Erythroblast (primary cell): ENCODE data around the gene AP2A1.

ENCODE experiments used
- DNase-seq, 2 experiments: peaks; one replicate each; lab custom pipeline; 2025; lab: John Stamatoyannopoulos, UW
- GATA1 ChIP-seq: IDR thresholded peaks from 2 replicates; pipeline ENCODE4 v1.6.1; 2011; ENCODE audit warnings: low read depth, mild to moderate bottlenecking, control low read depth, low read length, moderate library complexity
- POLR2A ChIP-seq: IDR thresholded peaks from 2 replicates; pipeline ENCODE4 v1.6.1; 2011; ENCODE audit warnings: mild to moderate bottlenecking, low read length

Gene AP2A1

DNA sequence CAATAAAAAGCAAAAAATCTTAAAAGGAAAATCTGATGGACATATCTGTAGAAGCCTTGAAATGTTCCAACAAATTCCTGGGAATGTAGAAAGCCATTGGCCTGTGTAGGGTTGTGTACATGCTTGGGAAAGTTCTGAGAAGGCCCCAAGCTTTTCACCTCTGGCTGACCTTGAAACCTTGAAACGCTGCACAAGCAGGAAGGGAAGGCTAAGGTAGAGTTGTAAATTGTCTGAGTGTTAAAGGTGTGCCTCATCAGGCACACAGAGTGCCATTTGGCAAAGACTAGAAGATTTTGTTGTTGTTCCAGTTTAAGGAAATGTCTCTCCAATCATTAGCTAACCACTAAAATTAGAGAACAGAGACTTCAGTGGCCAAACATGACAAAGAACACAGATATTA lies 14.1 kb upstream of the AP2A1 start:
- TF ChIP-seq GATA1 = no peak
- TF ChIP-seq POLR2A = no peak
- no peak for DNase-seq

DNA sequence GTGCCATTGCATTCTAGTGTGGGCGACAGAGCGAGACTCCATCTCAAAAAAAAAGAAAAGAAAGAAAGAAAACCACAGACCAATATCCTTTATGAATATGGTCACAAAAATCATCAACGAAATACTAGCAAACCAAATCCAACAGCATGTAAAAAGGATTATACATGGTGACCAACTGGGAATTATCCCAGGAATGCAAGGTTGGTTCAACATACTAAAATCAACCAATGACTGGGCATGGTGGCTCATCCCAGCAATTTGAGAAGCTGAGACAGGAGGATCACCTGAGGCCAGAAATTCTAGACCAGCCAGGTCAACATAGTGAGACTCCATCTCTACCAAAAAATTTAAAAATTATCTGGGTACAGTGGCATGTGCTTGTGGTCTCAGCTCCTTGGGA lies 10.8 kb upstream of the AP2A1 start:
- TF ChIP-seq POLR2A = no peak
- TF ChIP-seq GATA1 = no peak
- DNase-seq = no peak

DNA sequence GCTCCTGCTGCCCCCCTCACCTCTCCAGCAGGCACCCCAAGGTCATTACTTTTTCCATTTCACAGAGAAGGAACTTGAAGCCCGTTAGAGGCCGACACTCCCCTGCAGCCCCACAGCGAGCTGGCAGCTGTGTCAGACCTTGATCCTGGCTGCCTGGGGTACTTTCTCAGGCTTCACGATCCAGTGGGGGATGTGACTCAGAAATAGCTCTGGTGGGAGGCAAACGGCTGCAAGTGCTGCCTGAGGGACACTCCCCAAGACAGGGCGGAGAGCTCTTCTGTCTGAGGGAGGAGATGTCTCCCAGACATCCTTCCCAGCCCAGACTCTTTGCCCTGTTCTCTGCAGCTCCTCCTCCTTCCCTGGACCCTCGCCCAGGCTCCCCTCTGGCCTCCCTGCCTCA lies 8.5 kb upstream of the AP2A1 start:
- no peak for DNase-seq
- TF ChIP-seq POLR2A = no peak
- TF ChIP-seq GATA1 = no peak

DNA sequence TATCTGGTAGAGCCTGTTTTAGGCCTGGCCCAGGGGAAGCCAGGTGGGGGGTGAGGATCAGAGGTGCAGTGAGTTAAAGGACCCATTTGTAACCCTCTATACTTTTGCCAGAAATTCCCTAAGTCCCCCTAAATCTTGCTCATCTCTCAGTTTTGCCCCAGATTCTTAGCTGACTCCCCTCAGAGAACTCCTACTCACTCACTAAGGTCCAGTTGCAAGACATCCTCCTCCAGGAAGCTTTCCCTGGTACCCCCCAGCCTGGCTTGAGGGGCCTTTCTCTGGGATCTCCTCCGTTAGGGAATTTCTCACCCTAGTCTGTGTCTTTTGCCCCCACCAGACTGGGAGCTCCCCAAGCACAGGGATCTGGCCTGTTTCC lies 5.6 kb upstream of the AP2A1 start:
- TF ChIP-seq GATA1 (no peak), POLR2A (no peak)
- no peak for DNase-seq

DNA sequence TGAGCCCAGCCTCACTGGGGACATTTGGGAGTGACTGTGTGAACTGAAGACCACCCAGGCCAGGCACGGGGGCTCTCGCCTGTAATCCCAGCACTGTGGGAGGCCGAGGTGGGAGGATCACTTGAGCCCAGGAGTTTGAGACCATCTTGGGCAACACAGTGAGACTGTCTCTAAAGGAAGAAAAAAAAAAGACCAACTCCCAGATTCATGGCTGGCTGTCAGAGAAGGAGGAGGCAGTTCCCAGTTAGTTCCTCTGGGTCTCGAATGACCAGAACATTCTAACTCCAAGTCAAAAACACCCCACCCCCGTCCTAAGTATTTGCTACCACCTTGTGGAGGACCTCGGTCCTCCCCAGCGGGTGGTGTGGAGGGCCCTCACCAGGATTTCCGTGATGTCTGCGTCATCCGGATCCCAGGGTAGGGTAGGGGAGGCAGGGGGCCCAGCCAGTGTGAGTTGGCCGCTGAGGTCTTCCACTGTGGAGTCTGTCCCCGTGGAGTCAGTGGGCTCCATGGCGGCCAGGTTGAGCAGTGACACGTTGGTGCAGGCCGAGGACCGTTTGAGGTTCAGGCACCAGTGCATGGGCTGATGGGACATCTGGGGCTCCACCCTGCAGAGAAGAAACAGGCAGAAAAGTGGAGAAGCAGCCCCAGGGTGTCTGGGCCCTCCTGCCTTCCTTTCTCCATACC lies 5.0 kb upstream of the AP2A1 start:
- DNase-seq = no peak
- TF ChIP-seq POLR2A = no peak
- TF ChIP-seq GATA1 = no peak

DNA sequence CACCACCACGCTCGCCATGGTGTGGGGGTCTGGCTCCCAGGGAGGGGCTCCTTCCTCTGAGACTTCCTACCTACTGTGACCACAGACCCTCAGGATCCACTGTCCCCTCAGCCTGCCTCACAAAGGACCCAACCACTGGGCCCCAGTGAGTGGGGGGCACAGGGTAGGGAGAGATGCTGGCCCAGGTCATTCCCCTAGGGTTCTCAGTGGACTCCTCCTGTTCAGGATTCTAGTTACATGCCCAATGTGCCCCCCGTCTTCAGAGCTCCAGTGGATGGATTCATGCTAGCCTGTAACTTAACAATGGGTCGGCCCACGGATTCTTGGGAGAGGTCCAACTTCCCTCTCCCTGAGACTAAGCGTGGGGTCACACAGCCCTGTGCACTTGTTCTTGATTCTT lies 3.6 kb upstream of the AP2A1 start, which contains the start of gene TSKS:
Gene TSKS, minus strand, starts transcription at position 77 of the 400 bp plus-strand sequence. Its CDS starts 59 bp downstream, at position 18.
- no peak for DNase-seq
- no peak for TF ChIP-seq GATA1
- TF ChIP-seq POLR2A = no peak

DNA sequence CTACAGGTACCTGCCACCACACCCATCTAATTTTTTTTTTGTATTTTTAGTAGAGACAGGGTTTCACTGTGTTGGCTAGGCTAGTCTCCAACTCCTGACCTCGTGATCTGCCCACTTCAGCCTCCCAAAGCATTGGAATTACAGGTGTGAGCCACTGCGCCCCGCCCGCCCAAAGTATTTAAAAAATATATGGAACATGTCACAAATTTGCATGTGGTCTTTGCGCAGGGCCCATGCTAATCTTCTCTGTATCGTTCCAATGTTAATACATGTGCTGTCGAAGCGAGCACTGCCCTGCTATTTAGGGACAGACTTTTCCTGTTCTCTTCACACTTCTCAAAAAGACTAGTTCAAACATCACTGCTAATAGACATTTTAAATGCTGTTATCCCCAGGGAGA lies 2.5 kb upstream of the AP2A1 start:
- DNase-seq = no peak
- no peak for TF ChIP-seq GATA1
- TF ChIP-seq POLR2A = no peak

DNA sequence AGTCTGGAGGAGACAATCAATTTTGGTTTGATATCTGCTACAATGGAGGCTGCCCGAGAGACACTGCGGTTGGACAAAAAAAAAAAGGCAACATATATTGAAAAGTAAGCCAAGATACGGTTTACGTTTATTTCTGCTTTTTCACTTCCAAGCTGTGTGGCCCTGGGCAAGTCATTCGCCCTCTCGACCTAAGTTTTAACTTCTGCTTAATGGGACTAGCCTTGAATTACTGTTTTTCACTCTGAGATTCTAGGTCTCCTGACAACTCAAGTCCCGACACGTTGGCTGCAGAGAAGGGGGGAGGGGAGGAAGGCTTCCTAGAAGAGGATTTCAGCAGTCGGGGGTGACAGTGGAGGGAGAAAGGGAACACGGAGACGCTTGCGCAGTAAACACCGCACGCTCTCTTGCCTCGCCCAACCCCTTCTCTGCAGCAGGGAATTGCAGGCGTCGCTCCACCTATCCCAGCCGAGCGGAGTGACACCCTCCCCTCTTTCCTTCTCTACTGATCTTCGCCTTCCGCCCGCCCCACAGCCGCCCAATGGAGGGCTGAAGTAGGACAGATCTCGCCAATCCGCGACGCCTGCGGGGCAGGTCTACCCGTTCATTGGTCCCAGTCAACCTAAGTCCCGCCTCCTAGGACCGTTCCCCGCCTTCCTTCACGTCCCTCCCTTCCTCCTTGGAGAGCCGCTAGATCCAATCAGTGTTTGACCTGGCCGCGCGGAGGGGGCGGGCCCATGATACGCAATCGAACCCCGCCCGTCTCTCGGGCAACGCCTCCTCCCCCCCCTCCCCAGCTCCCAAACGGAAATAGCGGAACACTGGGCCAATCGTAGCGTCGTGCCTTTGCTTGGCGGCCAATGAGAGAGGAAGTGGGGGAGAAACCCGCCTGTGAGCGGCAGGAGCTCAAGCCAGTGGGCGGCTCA lies 533 bp upstream of the AP2A1 start:
- TF ChIP-seq POLR2A (peak; percentile 87), GATA1 (no peak)
- DNase-seq = peak; percentile 100

DNA sequence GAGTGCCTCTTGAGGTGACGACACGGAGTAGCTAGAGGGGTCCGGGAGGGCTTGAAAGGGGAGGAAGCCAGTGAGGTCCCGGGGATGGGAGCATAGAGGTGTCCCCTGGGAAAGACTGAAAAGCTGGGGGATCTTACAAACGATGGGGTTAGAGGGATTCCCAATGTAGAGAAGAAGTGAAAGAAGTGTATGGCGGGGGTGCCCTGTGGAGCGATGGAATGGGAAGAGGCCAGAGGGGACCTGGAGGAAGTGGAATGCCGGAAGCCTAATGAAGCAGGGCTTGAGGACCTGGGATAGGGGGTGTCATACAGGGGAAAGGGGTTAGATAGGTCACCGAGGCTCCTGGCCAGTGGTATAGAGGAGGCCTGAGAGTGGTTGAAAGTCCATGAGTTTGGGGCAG lies 580 bp downstream of the AP2A1 start:
- no peak for DNase-seq
- TF ChIP-seq GATA1 (no peak), POLR2A (peak; percentile 23)

DNA sequence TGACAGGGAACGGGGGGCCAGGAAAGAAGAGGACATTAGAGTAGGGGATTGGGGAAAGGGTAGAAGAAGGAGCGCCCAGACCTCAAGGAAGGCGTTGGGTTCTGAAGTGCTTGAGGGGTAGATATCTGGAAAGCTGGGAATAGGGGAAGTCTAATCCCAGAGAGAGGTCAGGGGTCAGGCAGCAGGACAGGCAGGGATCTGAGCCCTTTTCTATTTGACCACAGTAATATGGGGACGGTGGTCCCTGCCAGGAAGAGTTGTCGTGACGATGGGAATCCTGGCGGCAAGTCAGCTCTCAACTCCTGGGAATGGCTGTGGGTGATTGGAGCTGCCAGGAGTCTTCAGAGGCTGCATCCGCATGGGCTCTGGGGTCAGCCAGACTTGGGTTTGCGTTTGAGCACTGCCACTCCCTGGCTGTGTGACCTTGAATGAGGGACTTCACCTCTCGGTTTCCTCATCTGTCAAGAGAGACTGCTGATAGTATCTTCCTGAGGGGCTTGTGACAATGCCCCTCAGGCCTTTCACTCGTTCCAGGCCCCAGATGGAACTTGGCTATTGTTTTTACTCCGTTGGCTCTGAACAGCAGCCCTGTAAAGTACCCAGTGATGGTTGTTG lies 1.3 kb downstream of the AP2A1 start:
- no peak for DNase-seq
- TF ChIP-seq GATA1 (no peak), POLR2A (peak; percentile 4)

DNA sequence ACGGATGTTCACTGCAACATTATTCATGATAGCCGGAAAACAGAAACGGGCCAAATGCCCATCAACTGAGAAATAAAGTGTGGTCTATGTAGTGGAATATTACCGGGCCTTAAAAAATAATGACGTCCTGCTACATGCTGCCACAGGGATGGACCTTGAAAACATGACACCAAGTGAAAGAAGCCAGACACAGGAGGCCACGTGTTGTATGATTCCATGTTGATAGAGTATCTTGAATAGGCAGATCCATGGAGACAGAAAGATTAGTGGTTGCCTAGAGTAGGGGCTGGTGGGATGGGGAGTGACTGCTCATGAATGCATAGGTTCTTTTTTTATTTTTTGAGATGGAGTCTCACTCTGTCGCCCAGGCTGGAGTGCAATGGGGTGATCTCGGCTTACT lies 3.7 kb downstream of the AP2A1 start:
- DNase-seq = peak in 1 of 2 experiments; percentile 77
- TF ChIP-seq GATA1 (no peak), POLR2A (no peak)

DNA sequence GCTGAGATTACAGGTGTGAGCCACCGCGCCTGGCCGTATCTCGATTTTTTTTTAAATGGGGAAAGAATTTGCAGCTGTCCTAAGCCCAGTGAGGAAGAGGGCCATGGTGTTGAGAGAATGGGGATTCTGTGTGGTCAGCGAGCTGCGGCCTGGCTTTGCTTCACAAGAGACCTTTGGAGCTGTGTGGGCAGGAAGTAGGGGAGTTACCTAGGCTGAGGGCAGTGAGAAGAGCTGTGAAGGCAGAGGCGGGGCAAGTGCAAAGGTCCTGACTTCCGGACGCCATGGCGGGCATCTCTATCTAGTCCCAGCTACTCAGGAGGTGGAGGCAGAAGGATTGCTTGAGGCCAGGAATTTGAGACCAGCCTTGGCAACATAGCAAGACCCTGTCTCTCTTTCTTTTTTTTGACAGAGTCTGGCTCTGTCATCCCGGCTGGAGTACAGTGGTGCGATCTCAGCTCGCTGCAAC lies 4.9 kb downstream of the AP2A1 start:
- no peak for TF ChIP-seq POLR2A
- no peak for TF ChIP-seq GATA1
- DNase-seq = no peak

DNA sequence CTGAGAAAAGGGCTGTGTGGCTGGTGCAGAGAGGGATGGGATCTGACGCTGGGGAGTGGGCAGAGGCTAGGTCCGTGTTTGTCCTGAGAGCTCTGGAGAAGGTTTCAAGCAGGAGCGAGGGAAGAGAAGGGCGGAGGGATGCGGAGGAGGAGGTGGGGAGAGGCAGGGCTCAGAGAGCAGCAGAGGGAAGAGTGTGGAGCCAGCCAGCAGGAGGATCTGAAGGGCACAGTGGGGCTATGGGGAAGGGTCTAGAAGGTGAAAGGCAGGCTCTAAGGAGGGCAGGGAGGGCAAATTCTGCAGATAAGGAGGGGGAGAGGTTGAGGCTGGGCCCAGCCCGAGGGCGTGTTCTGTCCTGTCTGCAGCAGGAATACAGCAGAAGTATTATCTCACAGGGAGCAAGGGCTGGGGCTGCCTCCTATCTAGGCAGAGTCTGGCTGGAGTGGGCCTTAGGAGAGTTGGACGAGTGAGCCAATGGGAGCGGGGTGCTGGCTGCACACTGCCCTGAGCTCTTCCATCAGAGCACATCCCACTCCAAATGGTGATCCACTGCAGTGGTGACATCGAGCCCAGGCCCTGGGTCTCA lies 6.1 kb downstream of the AP2A1 start:
- peak; percentile 76 to 86 for DNase-seq
- TF ChIP-seq GATA1 (no peak), POLR2A (peak; percentile 31)

DNA sequence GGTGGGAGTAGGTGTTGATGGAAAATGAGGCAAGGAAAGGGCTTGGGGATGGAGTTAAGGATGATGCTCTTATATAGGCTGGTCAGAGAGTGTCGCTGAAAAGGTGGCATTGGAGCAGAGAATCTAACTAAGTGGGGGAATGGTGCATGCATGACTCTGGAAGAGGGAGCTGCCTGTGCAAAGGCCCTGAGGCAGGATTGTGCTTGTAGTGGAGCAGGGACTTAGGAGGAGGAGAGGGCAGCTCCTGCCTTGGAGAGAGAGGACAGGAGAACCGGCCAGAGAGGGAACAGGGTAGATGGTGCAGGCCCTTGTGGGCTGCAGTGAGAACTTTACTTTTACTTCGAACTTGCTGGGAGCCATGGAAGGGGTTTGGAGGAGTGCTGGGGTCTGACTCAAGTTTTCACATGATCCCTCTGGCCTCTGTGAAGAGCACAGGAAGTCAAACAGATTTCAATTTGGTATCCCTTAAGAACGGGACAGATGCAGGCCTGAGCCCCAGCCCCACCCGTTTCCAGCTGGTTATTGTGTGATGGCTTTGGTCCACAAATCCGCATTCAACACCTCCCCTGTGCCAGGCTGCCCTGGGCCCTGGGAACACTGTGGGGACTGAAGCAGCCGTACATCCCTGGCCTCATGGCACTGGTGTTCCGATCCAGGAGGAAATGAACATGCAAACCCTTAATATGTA lies 7.0 kb downstream of the AP2A1 start:
- TF ChIP-seq POLR2A (no peak), GATA1 (no peak)
- DNase-seq = no peak
